ENCODE data around the gene PRRG1. TPM values are rescaled to one million over a fixed set of nuclear protein-coding genes. Genes with fewer than 3 reads are reported as not detected.

PRRG1 gene
- total RNA-seq, 1 donor from 2014 or later = 8.0 TPM

DNA sequence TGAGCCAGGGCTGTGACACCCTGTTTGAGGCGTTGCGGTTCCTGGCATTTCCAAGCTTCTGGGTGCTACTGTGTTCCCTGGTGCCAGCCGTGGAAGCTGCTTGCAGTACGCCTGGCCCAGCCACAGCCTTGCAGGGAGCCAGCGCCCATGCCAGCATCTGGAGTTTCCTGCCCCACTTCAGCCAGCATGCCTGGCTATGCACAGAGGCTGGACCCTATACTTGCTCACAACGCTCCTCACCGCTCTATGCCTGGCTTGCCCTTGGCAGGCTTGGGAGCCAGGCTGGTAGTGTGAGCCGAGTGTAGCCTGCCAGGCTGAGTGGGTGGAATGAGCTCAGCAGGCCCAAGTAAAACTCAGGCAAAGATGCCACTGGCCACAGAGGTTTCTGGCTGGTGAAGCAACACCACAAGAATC, 22.4 kb downstream of the PRRG1 start:
- peaks cover 20% of the 10 kb centered on the region for H3K9me3 Mint-ChIP-seq
- H3K27me3 Mint-ChIP-seq (ENCODE audit: low read depth) = no peaks in the 10 kb centered on the region
- H3K4me3 Mint-ChIP-seq = no peak overlapping the region
- H3K4me1 Mint-ChIP-seq = peaks cover 6% of the 10 kb centered on the region
- DNase-seq (ENCODE audit: low read depth, low spot score) = no peak
- TF ChIP-seq, protein P1, sequence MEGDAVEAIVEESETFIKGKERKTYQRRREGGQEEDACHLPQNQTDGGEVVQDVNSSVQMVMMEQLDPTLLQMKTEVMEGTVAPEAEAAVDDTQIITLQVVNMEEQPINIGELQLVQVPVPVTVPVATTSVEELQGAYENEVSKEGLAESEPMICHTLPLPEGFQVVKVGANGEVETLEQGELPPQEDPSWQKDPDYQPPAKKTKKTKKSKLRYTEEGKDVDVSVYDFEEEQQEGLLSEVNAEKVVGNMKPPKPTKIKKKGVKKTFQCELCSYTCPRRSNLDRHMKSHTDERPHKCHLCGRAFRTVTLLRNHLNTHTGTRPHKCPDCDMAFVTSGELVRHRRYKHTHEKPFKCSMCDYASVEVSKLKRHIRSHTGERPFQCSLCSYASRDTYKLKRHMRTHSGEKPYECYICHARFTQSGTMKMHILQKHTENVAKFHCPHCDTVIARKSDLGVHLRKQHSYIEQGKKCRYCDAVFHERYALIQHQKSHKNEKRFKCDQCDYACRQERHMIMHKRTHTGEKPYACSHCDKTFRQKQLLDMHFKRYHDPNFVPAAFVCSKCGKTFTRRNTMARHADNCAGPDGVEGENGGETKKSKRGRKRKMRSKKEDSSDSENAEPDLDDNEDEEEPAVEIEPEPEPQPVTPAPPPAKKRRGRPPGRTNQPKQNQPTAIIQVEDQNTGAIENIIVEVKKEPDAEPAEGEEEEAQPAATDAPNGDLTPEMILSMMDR (conservative IDR thresholded peaks at IDR 0.05) = no peak
- H3K27ac Mint-ChIP-seq (ENCODE audit: unreplicated experiment) = no peak overlapping the region
- H3K36me3 Mint-ChIP-seq (ENCODE audit: low read depth) = peaks cover 6% of the 10 kb centered on the region

DNA sequence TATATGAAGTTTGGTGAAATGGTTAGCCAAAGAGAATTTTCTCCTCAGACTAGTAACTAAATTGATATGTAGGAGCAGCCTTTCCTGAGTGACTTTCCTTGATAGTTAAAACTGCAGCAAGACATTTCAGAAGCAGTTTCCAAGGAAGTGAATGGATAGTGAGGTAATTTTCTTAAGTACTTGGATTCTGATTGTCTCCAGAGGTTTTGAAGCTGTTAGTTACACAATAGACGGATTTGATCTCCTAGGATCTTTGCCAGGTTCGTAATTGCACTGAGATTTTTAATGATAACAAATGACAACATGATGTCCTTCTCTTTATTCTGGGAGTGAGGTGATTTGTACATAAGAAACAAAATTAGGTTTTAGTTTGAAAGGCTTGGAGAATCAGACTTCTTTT, 29.2 kb downstream of the PRRG1 start:
- TF ChIP-seq, protein P1 (conservative IDR thresholded peaks at IDR 0.05) = no peak
- Mint-ChIP-seq H3K4me3 (no peak overlapping the region), H3K27ac (ENCODE audit: unreplicated experiment) (no peak overlapping the region), H3K36me3 (ENCODE audit: low read depth) (peaks cover 5% of the 10 kb centered on the region), H3K9me3 (peaks cover 16% of the 10 kb centered on the region), H3K27me3 (ENCODE audit: low read depth) (no peaks in the 10 kb centered on the region), H3K4me1 (peaks cover 6% of the 10 kb centered on the region)
- DNase-seq (ENCODE audit: low read depth, low spot score) = no peak

DNA sequence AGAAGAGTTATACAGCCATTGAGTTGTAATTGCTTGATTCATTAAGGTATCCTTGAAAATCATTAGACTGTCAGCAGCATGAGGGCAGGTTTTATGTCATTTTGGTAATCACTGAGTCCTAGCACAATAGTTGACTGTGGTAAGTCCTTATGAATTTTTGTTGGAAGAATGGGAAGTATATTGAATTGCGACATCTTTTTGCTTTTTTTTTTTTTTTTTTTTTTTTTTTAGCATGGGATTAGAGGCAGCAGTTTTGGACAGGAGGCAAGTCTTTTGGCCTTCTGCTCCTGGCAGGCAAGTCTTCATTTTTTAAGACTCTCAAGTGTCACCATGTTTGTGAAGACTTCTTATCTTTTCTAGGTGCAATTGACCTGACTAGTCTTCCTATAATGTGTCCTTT, 29.7 kb downstream of the PRRG1 start:
- Mint-ChIP-seq H3K4me1 (peaks cover 2% of the 10 kb centered on the region), H3K27ac (ENCODE audit: unreplicated experiment) (no peak overlapping the region), H3K36me3 (ENCODE audit: low read depth) (peaks cover 5% of the 10 kb centered on the region), H3K27me3 (ENCODE audit: low read depth) (no peaks in the 10 kb centered on the region), H3K9me3 (peaks cover 13% of the 10 kb centered on the region), H3K4me3 (no peak overlapping the region)
- TF ChIP-seq, protein P1 (conservative IDR thresholded peaks at IDR 0.05) = no peak
- DNase-seq (ENCODE audit: low read depth, low spot score) = no peak

DNA sequence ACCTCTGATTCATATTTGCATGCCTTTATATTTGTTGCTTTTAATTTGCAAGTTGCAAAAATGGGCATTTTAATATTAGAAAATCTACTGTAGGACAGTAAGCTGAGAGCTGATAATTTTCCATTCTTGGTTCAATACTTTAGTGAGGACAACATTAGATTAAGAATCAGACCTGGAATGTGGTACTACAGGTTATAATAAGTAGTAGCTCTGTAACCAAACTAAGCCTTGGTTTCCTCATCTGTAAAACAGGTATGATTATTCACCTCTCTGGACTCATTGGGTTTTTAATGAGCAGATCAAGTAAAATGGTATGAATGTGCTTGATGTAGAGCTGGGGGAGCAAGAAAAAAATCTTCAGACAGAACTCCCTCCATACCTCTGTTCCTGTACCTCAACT, 31.1 kb downstream of the PRRG1 start:
- no peak for DNase-seq (ENCODE audit: low read depth, low spot score)
- peaks cover 5% of the 10 kb centered on the region for H3K36me3 Mint-ChIP-seq (ENCODE audit: low read depth)
- no peaks in the 10 kb centered on the region for H3K27me3 Mint-ChIP-seq (ENCODE audit: low read depth)
- H3K4me1 Mint-ChIP-seq = no peaks in the 10 kb centered on the region
- H3K4me3 Mint-ChIP-seq = no peak overlapping the region
- H3K9me3 Mint-ChIP-seq = peaks cover 11% of the 10 kb centered on the region
- TF ChIP-seq, protein P1 (conservative IDR thresholded peaks at IDR 0.05) = no peak
- no peak overlapping the region for H3K27ac Mint-ChIP-seq (ENCODE audit: unreplicated experiment)

DNA sequence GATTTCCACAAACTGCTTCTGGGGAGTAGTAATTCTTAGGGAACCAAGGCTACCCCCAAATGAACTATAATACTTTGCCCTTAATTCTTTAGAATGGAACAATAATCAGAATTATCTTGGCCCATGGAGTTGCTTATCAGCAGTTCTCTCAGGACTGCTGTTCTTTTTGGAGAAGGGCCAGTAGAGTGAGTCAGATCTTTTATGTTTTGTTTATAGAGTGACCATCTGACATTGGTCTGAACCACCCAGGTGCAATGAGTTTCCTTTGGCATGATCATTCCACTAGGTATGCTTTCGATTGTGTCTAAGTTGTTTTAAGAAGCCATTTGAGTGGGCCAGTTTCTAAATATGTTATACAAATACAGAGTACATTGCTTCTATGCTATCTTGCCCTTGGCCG, 31.8 kb downstream of the PRRG1 start:
- TF ChIP-seq, protein P1 (conservative IDR thresholded peaks at IDR 0.05) = no peak
- no peak overlapping the region for H3K4me3 Mint-ChIP-seq
- H3K9me3 Mint-ChIP-seq = peaks cover 8% of the 10 kb centered on the region
- H3K4me1 Mint-ChIP-seq = no peaks in the 10 kb centered on the region
- DNase-seq (ENCODE audit: low read depth, low spot score) = no peak
- H3K27ac Mint-ChIP-seq (ENCODE audit: unreplicated experiment) = no peak overlapping the region
- peaks cover 5% of the 10 kb centered on the region for H3K36me3 Mint-ChIP-seq (ENCODE audit: low read depth)
- no peaks in the 10 kb centered on the region for H3K27me3 Mint-ChIP-seq (ENCODE audit: low read depth)

DNA sequence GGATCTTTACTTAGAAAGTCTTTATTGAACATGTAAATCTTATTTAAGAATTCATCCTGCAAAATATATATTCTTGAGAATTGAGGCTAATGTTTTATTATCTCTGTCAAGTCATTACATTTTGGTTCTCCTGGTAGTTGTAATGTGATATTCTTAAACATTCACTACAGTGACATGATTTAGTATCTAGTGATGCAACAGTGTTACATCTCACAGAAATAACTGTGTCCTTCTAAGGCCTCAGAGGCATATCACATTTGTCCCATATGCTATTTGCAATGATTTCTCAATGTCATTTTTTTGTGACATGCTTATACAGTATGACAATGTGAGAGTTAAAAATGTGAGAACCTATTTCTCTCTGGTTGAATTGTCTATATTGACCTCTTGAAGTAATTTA, 34.1 kb downstream of the PRRG1 start:
- H3K27me3 Mint-ChIP-seq (ENCODE audit: low read depth) = no peaks in the 10 kb centered on the region
- H3K27ac Mint-ChIP-seq (ENCODE audit: unreplicated experiment) = no peak overlapping the region
- no peak overlapping the region for H3K4me3 Mint-ChIP-seq
- peaks cover 14% of the 10 kb centered on the region for H3K36me3 Mint-ChIP-seq (ENCODE audit: low read depth)
- no peaks in the 10 kb centered on the region for H3K4me1 Mint-ChIP-seq
- TF ChIP-seq, protein P1 (conservative IDR thresholded peaks at IDR 0.05) = no peak
- no peak for DNase-seq (ENCODE audit: low read depth, low spot score)
- peaks cover 13% of the 10 kb centered on the region for H3K9me3 Mint-ChIP-seq
